Immature natural killer cell (primary cell): ENCODE measurements around the gene GCNT2. TPM values are rescaled to one million over a fixed set of nuclear protein-coding genes. Genes with fewer than 3 reads are reported as not detected.
"Not testable (repeated sequence)": the region's sequence is repeated elsewhere in the genome, so short reads cannot be mapped to it uniquely, and the experiment has no call there.

ENCODE experiments used
- DNase-seq, 3 donors: peaks; one replicate each; pipeline ENCODE4 v3.0.0; 2022; ENCODE audit warnings: mixed read lengths in 1 of 3
- H3K27ac Mint-ChIP-seq, 6 donors: one replicate each; pipeline ENCODE4 v1.8.0; 2020; ENCODE audit warnings: mixed read lengths in 6 of 6, mild to moderate bottlenecking in 5 of 6, inconsistent platforms in 4 of 6, moderate library complexity in 3 of 6
- H3K27me3 Mint-ChIP-seq, 3 donors: one replicate each; pipeline ENCODE4 v1.8.0; 2020 to 2021; ENCODE audit warnings: low read depth in 3 of 3, mild to moderate bottlenecking in 3 of 3, mixed read lengths in 3 of 3, moderate library complexity in 3 of 3, inconsistent platforms in 1 of 3
- H3K36me3 Mint-ChIP-seq, 3 donors: one replicate each; pipeline ENCODE4 v1.8.0; 2020; ENCODE audit warnings: mixed read lengths in 3 of 3, inconsistent platforms in 2 of 3, mild to moderate bottlenecking in 2 of 3
- H3K4me1 Mint-ChIP-seq, 2 donors: one replicate each; pipeline ENCODE4 v1.8.0; 2020; ENCODE audit warnings: inconsistent platforms in 2 of 2, mild to moderate bottlenecking in 2 of 2, mixed read lengths in 2 of 2, moderate library complexity in 1 of 2
- H3K4me3 Mint-ChIP-seq, 5 donors: one replicate each; pipeline ENCODE4 v1.8.0; 2020; ENCODE audit warnings: mild to moderate bottlenecking in 5 of 5, mixed read lengths in 5 of 5, inconsistent platforms in 3 of 5, moderate library complexity in 3 of 5
- H3K9me3 Mint-ChIP-seq, 6 donors: one replicate each; pipeline ENCODE4 v1.8.0; 2020; ENCODE audit warnings: mild to moderate bottlenecking in 6 of 6, mixed read lengths in 6 of 6, inconsistent platforms in 4 of 6, moderate library complexity in 3 of 6
- polyA plus RNA-seq, 3 donors: library from polyadenylated mRNA; unstranded; fragments of 300-500 nt; fragmentation: Illumina TruSeq; gene quantifications; one replicate each; pipeline ENCODE4 v1.2.3, GENCODE V29; 2021

The GCNT2 gene
- polyA plus RNA-seq, 3 donors from 2014 or later: 0.47 to 0.64 TPM; not detected in 1

DNA sequence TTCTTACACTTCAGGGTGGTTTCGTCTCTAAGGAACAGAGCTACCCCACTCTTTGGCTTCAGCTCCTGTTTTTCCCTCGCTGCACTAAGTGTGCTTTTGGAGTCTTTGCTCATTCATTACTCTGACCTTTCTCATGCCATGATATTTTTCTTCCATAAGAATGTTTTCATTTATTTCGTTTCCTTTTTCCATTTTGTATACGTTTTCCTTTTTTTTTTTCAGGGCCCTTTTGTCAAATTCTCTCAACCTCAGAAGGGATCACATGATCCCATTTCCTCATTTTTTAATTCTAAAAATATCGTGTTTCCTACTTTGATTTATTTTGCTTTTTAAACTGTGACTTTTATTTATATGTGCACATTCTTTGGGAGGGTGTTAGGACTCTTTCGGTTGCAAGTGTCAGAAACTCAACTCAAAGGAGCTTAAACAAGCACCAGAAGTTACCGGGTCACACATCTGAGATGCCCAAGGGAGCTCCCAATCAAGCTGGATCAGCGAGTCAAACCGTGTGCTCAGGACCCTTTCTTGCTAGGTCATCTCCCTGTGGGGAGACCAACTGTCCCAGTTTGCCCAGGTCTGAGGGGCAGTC lies 40.6 kb downstream of the GCNT2 start:
- no peak overlapping the region for H3K27ac Mint-ChIP-seq
- H3K4me3 Mint-ChIP-seq: no peak overlapping the region
- no peak for DNase-seq
- H3K9me3 Mint-ChIP-seq: no peaks in the 10 kb centered on the region
- H3K4me1 Mint-ChIP-seq: no peaks in the 10 kb centered on the region
- H3K27me3 Mint-ChIP-seq: peaks cover 0 to 8% (median 4%) of the 10 kb centered on the region in 3 donors
- no peaks in the 10 kb centered on the region for H3K36me3 Mint-ChIP-seq

DNA sequence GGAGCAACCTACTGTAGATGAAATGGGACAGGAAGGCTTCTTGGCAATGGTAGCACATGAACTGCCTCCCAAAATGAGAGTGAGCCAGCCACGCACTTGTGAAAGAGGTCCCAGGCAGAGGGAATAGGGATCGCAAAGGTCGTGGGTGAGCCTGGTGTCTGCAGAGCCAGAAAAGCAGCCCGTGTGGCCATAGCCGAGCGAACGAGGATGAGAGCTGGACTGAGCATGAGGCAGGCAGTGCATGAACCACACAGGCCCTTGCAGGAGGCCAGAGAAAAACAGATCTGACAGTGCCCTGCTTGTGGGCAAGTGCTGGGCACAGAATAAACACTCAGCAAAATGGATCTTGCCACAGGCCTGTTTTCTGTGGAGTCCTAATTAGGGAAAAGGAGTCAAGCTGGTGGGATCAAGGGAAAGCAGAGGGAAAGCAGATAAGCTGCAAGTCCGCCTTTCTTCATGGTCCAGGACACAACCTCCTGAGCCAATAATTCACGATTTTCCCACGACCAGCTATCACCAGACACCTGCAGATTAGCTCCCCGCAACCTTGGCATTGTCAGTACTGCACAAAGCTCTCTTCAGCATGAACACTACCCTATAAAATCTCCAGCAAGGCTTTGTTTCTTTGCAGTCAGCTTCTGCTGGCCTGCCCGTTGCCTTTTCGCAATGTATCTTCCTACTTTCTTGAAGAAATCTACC lies 44.0 kb downstream of the GCNT2 start:
- no peak for DNase-seq
- H3K9me3 Mint-ChIP-seq: no peaks in the 10 kb centered on the region
- no peak overlapping the region for H3K27ac Mint-ChIP-seq
- no peaks in the 10 kb centered on the region for H3K36me3 Mint-ChIP-seq
- peaks cover 0 to 9% (median 6%) of the 10 kb centered on the region in 3 donors for H3K27me3 Mint-ChIP-seq
- H3K4me1 Mint-ChIP-seq: no peaks in the 10 kb centered on the region
- H3K4me3 Mint-ChIP-seq: no peak overlapping the region

DNA sequence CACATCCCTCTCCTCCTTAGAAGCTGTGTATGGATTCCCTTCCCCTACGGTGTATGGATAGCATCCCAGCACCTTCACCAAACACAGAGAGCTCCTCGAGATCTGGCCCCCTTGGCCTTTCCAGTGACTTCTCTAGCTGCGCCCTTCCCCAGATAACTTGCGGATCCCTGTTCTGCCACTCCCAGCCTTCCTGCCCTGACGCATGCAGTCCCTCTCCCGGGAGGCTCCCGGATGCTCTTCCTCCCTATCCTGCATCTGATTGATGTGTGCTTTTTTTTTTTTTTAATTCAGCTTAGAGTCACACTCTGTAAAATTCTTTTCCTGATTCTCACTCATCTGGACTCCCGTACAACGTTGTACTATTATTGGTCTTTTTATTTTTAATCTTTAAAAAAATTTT lies 44.8 kb downstream of the GCNT2 start:
- Mint-ChIP-seq H3K4me1 (no peaks in the 10 kb centered on the region), H3K27ac (no peak overlapping the region), H3K4me3 (no peak overlapping the region)

DNA sequence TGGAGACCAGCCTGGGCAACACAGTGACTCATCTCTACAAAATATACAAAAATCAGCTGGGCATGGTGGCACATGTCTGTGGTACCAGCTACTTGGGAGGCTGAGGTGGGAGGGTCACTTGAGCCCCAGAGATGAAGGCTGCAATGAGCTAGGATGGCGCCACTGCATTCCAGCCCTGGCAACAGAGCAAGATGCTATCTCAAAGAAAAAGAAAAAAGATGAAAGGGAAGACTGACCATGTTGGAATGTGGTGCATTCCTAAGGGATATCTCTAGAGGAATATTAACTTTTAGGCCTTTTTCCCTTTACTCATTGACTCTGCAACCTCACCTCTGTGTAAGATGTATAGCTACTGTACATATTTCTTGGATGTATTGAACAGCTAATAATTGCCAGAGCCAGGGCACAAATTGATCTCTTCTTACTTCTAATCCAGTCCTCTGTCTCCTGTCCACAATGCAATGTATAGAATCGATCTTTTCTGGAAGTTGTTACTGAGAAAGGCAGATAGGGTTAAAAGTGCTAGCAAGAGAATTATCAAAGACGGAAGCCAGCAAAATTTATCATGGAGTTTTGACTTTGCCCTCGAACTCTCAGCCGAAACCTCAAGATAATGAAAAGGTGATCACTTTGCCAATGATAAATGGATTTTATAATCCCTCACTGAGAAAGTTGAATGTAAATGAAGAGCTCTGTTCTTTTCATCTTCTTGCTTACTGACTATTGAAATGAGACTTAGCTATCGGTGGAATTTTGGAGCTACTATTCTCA lies 46.3 kb downstream of the GCNT2 start:
- no peaks in the 10 kb centered on the region for H3K4me1 Mint-ChIP-seq
- peaks cover 3 to 9% (median 4%) of the 10 kb centered on the region in 3 donors for H3K27me3 Mint-ChIP-seq
- no peaks in the 10 kb centered on the region for H3K9me3 Mint-ChIP-seq
- no peak overlapping the region for H3K4me3 Mint-ChIP-seq
- no peaks in the 10 kb centered on the region for H3K36me3 Mint-ChIP-seq
- no peak overlapping the region for H3K27ac Mint-ChIP-seq
- DNase-seq: no peak

More for the DNA sequence above, 44.8 kb downstream of the GCNT2 start:
- Mint-ChIP-seq H3K36me3 (no peaks in the 10 kb centered on the region), H3K27me3 (peaks cover 2 to 9% (median 3%) of the 10 kb centered on the region in 3 donors), H3K9me3 (no peaks in the 10 kb centered on the region)
- DNase-seq: no peak

DNA sequence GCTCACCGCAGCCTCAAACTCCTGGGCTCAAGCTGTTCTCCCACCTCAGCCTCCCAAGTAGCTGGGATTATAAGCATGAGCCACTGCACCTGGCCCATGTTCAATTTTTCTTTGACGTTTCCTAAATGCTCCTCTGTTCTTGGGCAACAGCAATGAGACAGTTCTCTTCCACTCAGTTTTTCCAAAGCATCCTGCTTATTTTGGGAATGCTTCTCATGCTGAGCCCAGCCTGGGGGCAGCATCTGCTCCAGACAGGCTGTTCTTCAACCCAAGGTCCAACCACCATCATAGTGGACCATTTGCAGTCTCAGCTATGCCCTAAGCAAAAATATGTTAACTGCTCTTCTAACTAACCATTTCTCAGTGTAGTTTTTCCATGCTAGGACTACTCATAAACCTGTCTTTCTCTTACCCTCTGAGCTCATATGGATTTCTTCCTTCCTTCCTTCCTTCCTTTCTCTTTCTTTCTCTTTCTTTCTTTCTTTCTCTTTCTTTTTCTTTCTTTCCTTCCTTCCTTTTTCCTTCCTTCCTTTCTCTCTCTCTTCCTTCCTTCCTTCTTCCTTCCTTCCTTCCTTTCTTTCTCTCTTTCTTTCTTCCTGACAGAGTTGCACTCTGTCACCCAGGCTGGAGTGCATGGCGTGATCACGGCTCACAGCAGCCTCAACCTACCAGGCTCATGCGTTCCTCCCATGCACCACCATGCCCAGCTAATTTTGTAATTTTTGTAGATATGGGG lies 48.4 kb downstream of the GCNT2 start:
- no peaks in the 10 kb centered on the region for H3K4me1 Mint-ChIP-seq
- H3K4me3 Mint-ChIP-seq: no peak overlapping the region
- peak overlapping the region in 2 of 6 donors; percentile 31 to 55 for H3K27ac Mint-ChIP-seq
- DNase-seq: no peak
- no peaks in the 10 kb centered on the region for H3K36me3 Mint-ChIP-seq
- peaks cover 3 to 9% (median 7%) of the 10 kb centered on the region in 3 donors for H3K27me3 Mint-ChIP-seq
- H3K9me3 Mint-ChIP-seq: no peaks in the 10 kb centered on the region

DNA sequence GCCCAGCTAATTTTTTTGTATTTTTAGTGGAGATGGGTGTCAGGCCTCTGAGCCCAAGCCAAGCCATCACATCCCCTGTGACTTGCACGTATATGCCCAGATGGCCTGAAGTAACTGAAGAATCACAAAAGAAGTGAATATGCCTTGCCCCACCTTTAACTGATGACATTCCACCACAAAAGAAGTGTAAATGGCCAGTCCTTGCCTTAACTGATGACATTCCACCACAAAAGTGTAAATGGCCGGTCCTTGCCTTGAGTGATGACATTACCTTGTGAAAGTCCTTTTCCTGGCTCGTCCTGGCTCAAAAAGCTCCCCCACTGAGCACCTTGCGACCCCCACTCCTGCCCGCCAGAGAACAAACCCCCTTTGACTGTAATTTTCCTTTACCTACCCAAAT lies 54.4 kb downstream of the GCNT2 start:
- not testable (repeated sequence) for H3K36me3 Mint-ChIP-seq, H3K27ac Mint-ChIP-seq, H3K4me1 Mint-ChIP-seq, H3K4me3 Mint-ChIP-seq, H3K9me3 Mint-ChIP-seq, DNase-seq
- H3K27me3 Mint-ChIP-seq: peaks cover 0 to 11% (median 4%) of the 10 kb centered on the region in 3 donors

DNA sequence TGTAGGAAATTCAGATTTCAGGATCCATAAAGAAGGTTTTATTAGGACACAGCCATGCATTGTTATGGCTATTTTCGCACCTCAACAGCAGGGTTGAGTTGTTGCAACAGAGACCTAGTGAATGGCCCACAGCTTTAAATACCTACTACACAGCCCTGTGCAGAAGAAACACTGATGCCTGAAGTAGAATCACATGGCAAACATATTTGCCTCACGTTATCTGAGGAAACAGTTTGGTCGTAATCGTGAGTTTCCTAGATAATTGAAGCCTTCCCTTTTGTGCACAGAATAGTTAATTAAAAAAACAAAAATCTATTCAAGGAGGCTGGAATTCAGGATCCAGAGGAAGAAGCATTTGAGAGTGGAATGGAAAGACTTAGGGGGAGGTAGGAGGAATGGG lies 55.1 kb downstream of the GCNT2 start:
- H3K4me1 Mint-ChIP-seq: no peaks in the 10 kb centered on the region
- DNase-seq: no peak
- peaks cover 0 to 11% (median 4%) of the 10 kb centered on the region in 3 donors for H3K27me3 Mint-ChIP-seq
- no peak overlapping the region for H3K4me3 Mint-ChIP-seq
- no peaks in the 10 kb centered on the region for H3K36me3 Mint-ChIP-seq
- peaks cover 0 to 2% (median 0%) of the 10 kb centered on the region in 6 donors for H3K9me3 Mint-ChIP-seq
- no peak overlapping the region for H3K27ac Mint-ChIP-seq

DNA sequence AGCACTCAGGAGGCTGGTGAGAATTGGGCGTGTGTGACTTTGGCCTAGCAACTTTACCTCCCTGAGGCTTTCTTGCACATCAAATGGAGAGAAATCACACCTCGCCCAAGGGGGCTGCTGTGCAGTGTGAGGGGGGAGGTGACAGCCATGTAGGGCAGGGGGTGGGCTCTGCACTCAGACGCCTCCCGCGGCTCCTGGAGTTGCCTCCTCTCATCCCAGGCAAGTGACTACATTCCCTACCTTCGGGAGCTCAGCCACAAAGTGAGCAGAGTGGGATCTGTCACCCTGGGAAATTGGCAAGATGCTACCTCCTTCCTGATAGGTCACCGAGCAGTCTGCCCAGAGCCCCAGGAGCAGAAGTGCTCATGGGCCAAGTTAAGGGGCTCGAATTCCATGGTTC lies 56.0 kb downstream of the GCNT2 start:
- no peak overlapping the region for H3K4me3 Mint-ChIP-seq
- H3K27ac Mint-ChIP-seq: no peak overlapping the region

DNA sequence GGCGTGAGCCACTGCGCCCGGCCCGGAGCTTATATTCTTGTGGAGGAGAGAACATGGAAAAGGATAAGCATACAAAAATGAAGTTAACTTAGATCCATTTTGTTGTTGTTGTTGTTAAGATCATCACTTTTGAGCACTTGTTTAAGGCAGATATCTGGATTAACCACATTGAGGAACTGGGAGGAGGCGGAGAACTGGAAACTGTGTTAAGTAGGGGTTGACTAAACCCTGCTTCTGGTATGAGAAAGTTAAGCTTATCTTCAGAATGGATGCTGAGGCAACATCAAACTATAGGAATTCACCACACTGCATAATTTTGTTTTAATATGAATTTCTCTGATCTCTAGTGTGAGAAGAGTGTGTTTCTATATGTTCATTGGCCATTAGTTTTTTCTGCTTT lies 57.6 kb downstream of the GCNT2 start:
- no peaks in the 10 kb centered on the region for H3K36me3 Mint-ChIP-seq
- H3K27ac Mint-ChIP-seq: no peak overlapping the region
- H3K4me3 Mint-ChIP-seq: no peak overlapping the region
- no peaks in the 10 kb centered on the region for H3K4me1 Mint-ChIP-seq
- peaks cover 0 to 2% (median 0%) of the 10 kb centered on the region in 6 donors for H3K9me3 Mint-ChIP-seq
- peaks cover 0 to 8% (median 4%) of the 10 kb centered on the region in 3 donors for H3K27me3 Mint-ChIP-seq
- no peak for DNase-seq

More for the DNA sequence above, 56.0 kb downstream of the GCNT2 start:
- Mint-ChIP-seq H3K9me3 (peaks cover 0 to 2% (median 0%) of the 10 kb centered on the region in 6 donors), H3K4me1 (no peaks in the 10 kb centered on the region), H3K27me3 (peaks cover 0 to 8% (median 4%) of the 10 kb centered on the region in 3 donors), H3K36me3 (no peaks in the 10 kb centered on the region)
- no peak for DNase-seq

DNA sequence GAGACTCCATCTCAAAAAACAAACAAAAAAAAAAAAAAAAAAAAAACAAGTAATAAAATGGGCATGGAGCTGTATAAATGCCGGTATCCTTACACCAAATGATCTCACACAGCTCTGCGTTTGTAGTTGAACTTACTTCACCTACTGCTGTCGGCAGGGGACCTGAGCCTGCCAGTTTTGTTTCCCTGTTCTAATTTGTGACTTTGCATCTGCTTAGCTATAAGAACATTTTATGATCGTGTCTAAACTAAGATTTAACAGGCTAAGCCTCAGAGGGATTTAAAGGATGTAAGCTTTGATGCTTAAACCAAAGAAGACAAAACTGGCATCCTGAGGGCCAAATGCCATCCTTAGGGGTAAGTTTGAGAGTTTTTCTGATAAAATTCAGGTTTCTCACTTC lies 58.7 kb downstream of the GCNT2 start:
- no peak for DNase-seq
- Mint-ChIP-seq H3K4me3 (no peak overlapping the region), H3K27ac (no peak overlapping the region), H3K36me3 (no peaks in the 10 kb centered on the region), H3K4me1 (no peaks in the 10 kb centered on the region), H3K27me3 (peaks cover 0 to 4% (median 3%) of the 10 kb centered on the region in 3 donors), H3K9me3 (peaks cover 0 to 1% (median 0%) of the 10 kb centered on the region in 6 donors)

DNA sequence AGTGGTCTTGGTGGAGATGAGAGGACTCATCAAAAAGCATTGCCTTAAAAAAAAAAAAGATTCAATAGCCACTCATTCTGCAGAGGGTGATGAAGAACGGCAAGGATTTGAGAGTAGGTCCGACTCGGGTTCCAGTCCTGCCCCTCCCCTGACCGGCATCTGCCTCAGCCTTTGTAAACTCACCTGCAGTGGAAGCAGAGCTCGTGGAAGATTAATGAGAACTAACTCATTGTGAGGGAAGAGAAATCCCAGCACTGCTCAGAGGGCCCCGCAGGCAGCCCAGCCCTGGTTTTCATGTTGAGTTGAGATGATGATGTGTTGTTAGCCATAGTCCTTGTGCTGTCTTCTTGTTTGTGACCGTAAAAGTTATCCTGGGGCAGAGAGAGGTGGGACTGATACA lies 59.4 kb downstream of the GCNT2 start:
- H3K4me1 Mint-ChIP-seq: no peaks in the 10 kb centered on the region
- no peaks in the 10 kb centered on the region for H3K9me3 Mint-ChIP-seq
- no peak overlapping the region for H3K27ac Mint-ChIP-seq
- H3K36me3 Mint-ChIP-seq: no peaks in the 10 kb centered on the region
- DNase-seq: no peak
- H3K27me3 Mint-ChIP-seq: peaks cover 0 to 2% (median 2%) of the 10 kb centered on the region in 3 donors
- no peak overlapping the region for H3K4me3 Mint-ChIP-seq

DNA sequence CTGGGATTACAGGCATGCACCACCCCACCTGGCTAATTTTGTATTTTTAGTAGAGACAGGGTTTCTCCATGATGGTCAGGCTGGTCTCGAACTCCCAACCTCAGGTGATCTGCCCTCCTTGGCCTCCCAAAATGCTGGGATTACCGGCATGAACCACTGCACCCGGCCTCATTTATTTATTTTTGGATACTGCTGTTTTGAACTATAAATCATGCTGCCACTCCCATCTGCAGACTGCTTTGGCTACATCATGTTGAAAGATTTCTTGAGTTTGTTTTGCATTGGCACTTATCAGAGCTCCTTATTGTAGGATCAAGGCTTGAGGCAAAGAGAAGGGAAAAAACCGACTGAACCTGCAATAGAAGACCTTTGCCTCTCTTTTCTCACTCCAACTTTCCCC lies 60.3 kb downstream of the GCNT2 start:
- H3K27ac Mint-ChIP-seq, H3K4me1 Mint-ChIP-seq, H3K27me3 Mint-ChIP-seq, H3K4me3 Mint-ChIP-seq, DNase-seq, H3K36me3 Mint-ChIP-seq, H3K9me3 Mint-ChIP-seq: not testable (repeated sequence)

DNA sequence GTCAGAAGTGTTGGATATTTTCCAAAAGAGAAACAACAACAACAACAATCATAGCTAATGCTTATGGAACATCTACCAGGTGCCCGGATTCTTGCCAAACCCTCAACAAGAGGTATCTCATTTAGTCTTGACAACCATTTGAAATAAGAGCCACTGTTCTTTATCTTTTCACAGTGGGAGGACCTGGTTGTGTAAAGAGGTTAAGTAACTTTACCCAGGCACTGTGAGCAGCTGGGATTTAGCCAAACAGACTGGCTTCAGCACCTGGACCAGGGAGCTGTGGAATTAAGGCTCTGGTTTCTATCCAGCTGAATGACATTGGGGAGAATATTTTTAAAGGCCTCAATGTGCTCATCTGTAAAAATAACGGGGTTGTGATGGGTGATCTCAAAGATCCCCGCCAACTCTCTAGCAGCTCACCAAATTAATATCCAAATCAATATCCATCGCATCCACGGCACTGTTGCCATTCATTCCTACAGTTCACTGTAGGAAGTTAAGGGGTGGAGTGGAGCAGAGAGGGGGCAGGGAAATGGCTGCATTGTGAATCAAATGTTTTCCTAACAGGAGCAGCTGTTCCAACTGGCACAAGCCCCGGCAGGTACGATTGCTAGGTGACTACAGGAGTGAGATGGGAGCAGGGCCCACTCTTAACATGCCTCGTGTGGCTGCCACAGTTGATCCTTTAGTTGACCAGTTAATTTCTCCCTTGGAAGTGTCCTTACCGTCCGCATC lies 61.8 kb downstream of the GCNT2 start:
- DNase-seq: no peak

More for the DNA sequence above, 61.8 kb downstream of the GCNT2 start:
- Mint-ChIP-seq H3K4me1 (no peaks in the 10 kb centered on the region), H3K9me3 (no peaks in the 10 kb centered on the region), H3K27ac (no peak overlapping the region), H3K27me3 (no peaks in the 10 kb centered on the region), H3K36me3 (no peaks in the 10 kb centered on the region), H3K4me3 (no peak overlapping the region)
